Muscle layer of duodenum (tissue), 2 donors: ENCODE measurements around the gene BCL11A.

Source experiments
- H3K27ac ChIP-seq: one replicate; pipeline ENCODE4 v1.7.0; 2013; ENCODE audit warnings: mild to moderate bottlenecking, low read length
- H3K27me3 ChIP-seq: one replicate; pipeline ENCODE4 v1.7.0; 2013; ENCODE audit warnings: low read depth, mild to moderate bottlenecking, control low read depth, low read length
- H3K36me3 ChIP-seq, 2 donors: one replicate each; pipeline ENCODE4 v1.7.0; 2013; ENCODE audit warnings: low read length in 2 of 2, control low read depth in 1 of 2, mild to moderate bottlenecking in 1 of 2; ENCODE audit not compliant: insufficient read depth in 2 of 2, control insufficient read depth in 1 of 2
- H3K4me1 ChIP-seq, 2 donors: one replicate each; pipeline ENCODE4 v1.7.0; 2013; ENCODE audit warnings: low read length in 2 of 2, mild to moderate bottlenecking in 2 of 2, control low read depth in 1 of 2, moderate library complexity in 1 of 2; ENCODE audit not compliant: insufficient read depth in 2 of 2, control insufficient read depth in 1 of 2
- H3K4me3 ChIP-seq, 2 donors: one replicate each; pipeline ENCODE4 v1.7.0; 2013; ENCODE audit warnings: low read length in 2 of 2, low read depth in 1 of 2, mild to moderate bottlenecking in 1 of 2
- H3K9me3 ChIP-seq, 2 donors: one replicate each; pipeline ENCODE4 v1.7.0; 2013; ENCODE audit warnings: low read length in 2 of 2, control low read depth in 1 of 2, mild to moderate bottlenecking in 1 of 2; ENCODE audit not compliant: control insufficient read depth in 1 of 2
- donor health status: healthy.

Gene BCL11A

DNA sequence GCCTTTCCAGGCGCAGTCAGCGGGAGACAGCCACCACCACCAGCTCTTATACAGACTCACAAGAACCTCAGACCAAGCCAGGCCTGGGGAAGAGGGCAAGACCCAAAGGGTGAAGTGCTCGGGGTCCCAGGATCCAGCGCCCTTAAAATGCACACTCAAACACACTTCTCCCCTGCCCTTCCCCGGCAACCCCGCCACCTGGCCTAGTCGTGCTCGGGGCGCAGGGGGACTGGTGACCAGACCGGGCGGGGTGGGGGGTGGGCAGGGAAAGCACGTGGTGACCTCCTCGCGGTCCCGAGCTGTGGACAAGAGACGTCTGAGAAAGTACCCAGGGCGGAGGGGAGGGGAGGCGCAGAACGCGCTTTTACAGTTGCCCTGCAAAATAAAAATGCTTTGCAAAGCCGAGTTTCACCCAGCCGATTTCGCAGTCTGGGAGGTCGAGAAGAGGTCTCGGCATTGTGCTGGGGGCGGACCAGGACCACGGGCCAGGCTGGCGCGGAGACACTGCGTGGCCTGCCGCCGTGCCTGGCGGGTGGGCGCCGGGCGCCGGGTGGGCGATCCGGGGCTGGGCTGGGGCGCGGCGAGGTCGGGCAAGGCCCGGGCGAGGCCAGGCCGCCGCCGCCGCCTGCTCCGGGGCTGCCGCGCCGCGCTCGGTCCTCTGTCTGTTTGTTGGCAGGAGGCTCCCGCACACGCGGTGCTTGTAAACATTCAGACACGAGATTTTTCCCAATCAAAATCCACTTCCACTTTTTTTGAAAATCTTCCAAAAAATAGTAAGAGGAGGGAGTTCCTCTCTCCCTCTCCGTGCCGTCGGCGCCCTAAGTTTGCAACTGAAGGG, 2.0 kb downstream of the BCL11A start:
- Histone ChIP-seq H3K27me3 (peaks cover 11% of the 10 kb centered on the region), H3K4me1 (peaks cover 0 to 60% of the 10 kb centered on the region in 2 donors), H3K9me3 (no peaks in the 10 kb centered on the region), H3K36me3 (no peaks in the 10 kb centered on the region), H3K27ac (no peak overlapping the region), H3K4me3 (peak overlapping the region; percentile 52 to 93)

DNA sequence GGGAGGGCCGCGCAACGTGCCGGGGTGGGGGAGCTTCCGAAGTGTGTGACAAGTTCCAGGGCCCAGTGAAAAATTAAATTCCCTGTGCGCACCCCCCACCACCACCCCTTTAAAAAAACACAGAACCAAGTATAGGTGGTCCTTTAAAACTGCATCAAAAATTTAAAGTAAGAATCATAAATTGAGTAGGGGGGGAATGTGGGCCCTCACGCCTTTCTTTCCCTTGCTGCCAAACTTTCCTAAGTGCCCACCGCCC, 2.5 kb downstream of the BCL11A start:
- Histone ChIP-seq H3K27ac (no peak overlapping the region), H3K27me3 (peaks cover 8% of the 10 kb centered on the region), H3K36me3 (no peaks in the 10 kb centered on the region), H3K4me3 (peak overlapping the region; percentile 44 to 93), H3K9me3 (no peaks in the 10 kb centered on the region), H3K4me1 (peaks cover under 1 to 59% of the 10 kb centered on the region in 2 donors)

GRCh38 chr2:60550178-60550983, 3.1 kb downstream of the BCL11A start:
- Histone ChIP-seq H3K9me3 (no peaks in the 10 kb centered on the region), H3K4me1 (peaks cover 6 to 59% of the 10 kb centered on the region in 2 donors), H3K36me3 (no peaks in the 10 kb centered on the region), H3K4me3 (peak overlapping the region; percentile 74 to 93), H3K27ac (peak overlapping the region; percentile 80), H3K27me3 (peaks cover 8% of the 10 kb centered on the region)

GRCh38 chr2:60549928-60550177, 3.6 kb downstream of the BCL11A start:
- H3K4me3 ChIP-seq = peak overlapping the region; percentile 74 to 93
- peaks cover 8% of the 10 kb centered on the region for H3K27me3 ChIP-seq
- peak overlapping the region; percentile 80 for H3K27ac ChIP-seq
- no peaks in the 10 kb centered on the region for H3K36me3 ChIP-seq
- no peaks in the 10 kb centered on the region for H3K9me3 ChIP-seq
- H3K4me1 ChIP-seq = peaks cover 10 to 56% of the 10 kb centered on the region in 2 donors

DNA sequence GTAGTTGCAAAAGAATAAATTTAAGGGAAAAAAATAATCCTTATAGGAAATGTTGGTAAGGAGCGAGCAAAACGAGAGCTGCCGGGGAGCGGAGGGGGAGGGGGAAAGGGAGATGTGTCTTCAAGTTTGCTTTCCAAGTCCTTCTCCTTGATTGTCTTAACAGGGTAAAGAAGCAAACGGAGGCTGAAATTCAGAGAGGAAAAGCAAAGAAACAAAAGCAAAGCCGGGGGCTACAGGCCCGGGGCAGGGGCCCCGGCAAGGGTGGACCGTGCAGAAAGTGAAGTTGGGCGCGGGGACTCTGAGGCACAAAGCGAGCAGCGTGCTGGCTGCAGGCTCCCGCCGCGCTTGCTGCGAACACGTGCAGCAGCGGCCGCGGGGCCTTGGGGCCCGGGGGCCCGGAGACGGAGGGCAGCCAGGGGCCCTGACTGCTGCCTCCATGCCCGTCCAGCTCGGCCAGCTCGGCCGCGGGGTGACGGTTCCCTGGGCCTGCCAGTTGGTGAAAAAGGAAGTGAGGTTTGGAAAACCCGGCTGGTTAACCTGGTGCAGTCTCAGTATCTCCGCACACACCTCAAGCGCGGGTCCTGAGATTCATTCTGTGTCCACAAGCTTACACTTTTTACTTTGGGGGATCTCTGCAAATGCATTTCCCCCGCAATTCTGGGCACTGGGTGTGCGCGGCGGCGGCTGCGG, 4.1 kb downstream of the BCL11A start:
- peak overlapping the region; percentile 80 for H3K27ac ChIP-seq
- H3K9me3 ChIP-seq = no peaks in the 10 kb centered on the region
- peaks cover 8% of the 10 kb centered on the region for H3K27me3 ChIP-seq
- peak overlapping the region; percentile 74 to 93 for H3K4me3 ChIP-seq
- peaks cover 10 to 54% of the 10 kb centered on the region in 2 donors for H3K4me1 ChIP-seq
- no peaks in the 10 kb centered on the region for H3K36me3 ChIP-seq

DNA sequence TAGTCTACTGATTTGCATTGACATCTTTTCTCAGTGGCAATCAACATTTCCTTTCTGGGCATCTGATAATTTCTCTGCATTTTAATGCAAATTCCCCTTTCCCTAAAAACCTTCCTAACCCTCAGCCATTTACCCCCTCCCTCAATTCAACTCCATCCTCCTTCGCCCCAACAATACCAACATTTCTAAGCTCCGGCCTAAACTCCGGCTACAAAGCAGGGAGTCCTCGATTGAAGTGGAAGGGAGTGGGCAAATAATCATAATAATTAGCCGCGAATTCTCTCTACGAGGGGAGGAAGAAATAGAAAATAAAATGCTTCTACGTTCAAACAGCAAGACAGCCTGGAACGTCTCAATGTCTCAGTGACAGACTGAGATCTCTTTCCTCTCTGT, 4.6 kb downstream of the BCL11A start:
- Histone ChIP-seq H3K4me3 (peak overlapping the region; percentile 74 to 93), H3K9me3 (no peaks in the 10 kb centered on the region), H3K4me1 (peaks cover 10 to 53% of the 10 kb centered on the region in 2 donors), H3K36me3 (no peaks in the 10 kb centered on the region), H3K27ac (peak overlapping the region; percentile 80), H3K27me3 (peaks cover 8% of the 10 kb centered on the region)

GRCh38 chr2:60548311-60548710, 5.1 kb downstream of the BCL11A start:
- Histone ChIP-seq H3K9me3 (no peaks in the 10 kb centered on the region), H3K4me1 (peaks cover 10 to 51% of the 10 kb centered on the region in 2 donors), H3K27ac (peak overlapping the region; percentile 80), H3K4me3 (peak overlapping the region in 1 of 2 donors; percentile 74), H3K36me3 (no peaks in the 10 kb centered on the region), H3K27me3 (peaks cover 8% of the 10 kb centered on the region)

DNA sequence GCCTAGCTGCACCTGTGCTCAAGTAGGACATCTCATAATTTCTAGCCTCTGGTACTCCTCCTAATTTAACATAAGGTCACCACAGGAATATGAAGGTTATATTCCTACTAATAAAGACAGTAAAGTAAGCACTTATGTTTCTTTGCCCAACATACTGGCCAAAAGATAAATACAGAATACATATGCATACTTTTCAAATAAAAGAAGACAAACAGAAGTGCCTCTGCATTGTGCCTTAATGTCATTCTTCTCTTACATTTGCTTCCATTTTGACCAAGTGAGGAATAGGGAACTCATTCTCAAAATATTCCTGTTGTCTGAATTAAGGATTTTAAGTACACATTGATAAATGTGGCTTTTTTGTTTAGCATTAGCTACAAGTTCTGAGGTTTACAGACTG, 5.6 kb downstream of the BCL11A start:
- Histone ChIP-seq H3K4me1 (peaks cover 10 to 47% of the 10 kb centered on the region in 2 donors), H3K9me3 (no peaks in the 10 kb centered on the region), H3K36me3 (no peaks in the 10 kb centered on the region), H3K4me3 (peak overlapping the region in 1 of 2 donors; percentile 5), H3K27me3 (peaks cover 8% of the 10 kb centered on the region), H3K27ac (peak overlapping the region; percentile 80)

GRCh38 chr2:60546756-60547420, 6.6 kb downstream of the BCL11A start:
- H3K4me1 ChIP-seq = peaks cover 10 to 40% of the 10 kb centered on the region in 2 donors
- H3K9me3 ChIP-seq = no peaks in the 10 kb centered on the region
- no peaks in the 10 kb centered on the region for H3K36me3 ChIP-seq
- H3K27me3 ChIP-seq = peaks cover 4% of the 10 kb centered on the region
- H3K27ac ChIP-seq = peak overlapping the region; percentile 80
- peak overlapping the region in 1 of 2 donors; percentile 28 for H3K4me3 ChIP-seq

GRCh38 chr2:60544954-60545560, 8.4 kb downstream of the BCL11A start:
- no peak overlapping the region for H3K4me3 ChIP-seq
- H3K27ac ChIP-seq = peak overlapping the region; percentile 80

More at GRCh38 chr2:60544954-60545560, 8.4 kb downstream of the BCL11A start:
- Histone ChIP-seq H3K27me3 (peaks cover 4% of the 10 kb centered on the region), H3K4me1 (peaks cover 10 to 28% of the 10 kb centered on the region in 2 donors), H3K9me3 (no peaks in the 10 kb centered on the region), H3K36me3 (no peaks in the 10 kb centered on the region)
